GM19240 (cell line): ENCODE measurements around the gene LMAN2L.

ENCODE experiments used
- DNase-seq: peaks from one replicate; pipeline ENCODE4 v3.0.0; 2011; ENCODE audit warnings: low spot score; ENCODE audit not compliant: insufficient read length

The LMAN2L gene

DNA sequence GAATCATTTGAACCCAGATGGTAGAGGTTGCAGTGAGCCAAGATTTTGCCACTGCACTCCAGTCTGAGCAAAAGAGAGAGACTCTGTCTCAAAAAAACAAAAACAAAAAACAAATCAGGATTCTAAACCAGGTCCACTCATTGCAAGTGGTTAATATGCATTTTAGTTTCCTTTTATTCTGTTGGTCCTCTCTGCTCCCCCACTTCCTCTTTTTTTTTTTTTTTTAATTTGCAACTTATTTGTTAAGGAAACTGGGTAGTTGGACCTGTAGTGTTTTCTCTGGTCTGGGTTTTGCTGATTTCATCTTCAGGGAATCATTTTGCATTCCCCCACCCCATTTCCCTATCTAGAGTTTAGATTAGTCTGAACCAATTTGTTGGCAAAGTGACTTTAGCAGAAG lies 83.3 kb downstream of the LMAN2L start:
- no peak for DNase-seq
